H7 (cell line): ENCODE results near the gene SPTBN5. TPM values are rescaled to one million over a fixed set of nuclear protein-coding genes. Genes with fewer than 3 reads are reported as not detected.

Source experiments
- DNase-seq: peaks from one replicate; pipeline ENCODE4 v3.0.0; 2012
- H3K27me3 ChIP-seq: 2 replicates; pipeline ENCODE4 v1.6.0; 2011; ENCODE audit warnings: mild to moderate bottlenecking, low read length; ENCODE audit not compliant: control insufficient read depth, insufficient read depth
- H3K36me3 ChIP-seq: replicated peaks from 2 replicates; pipeline ENCODE4 v1.5.1; 2011; ENCODE audit warnings: low read length; ENCODE audit not compliant: control insufficient read depth, insufficient read depth
- H3K4me3 ChIP-seq: 2 replicates; pipeline ENCODE4 v1.5.1; 2011; ENCODE audit warnings: low read depth, mild to moderate bottlenecking, control low read depth, low read length, moderate library complexity; ENCODE audit not compliant: insufficient read depth
- total RNA-seq: library from RNA; depleted of rRNA; stranded (reverse); fragments of >200 nt; shearing (Covaris generic); gene quantifications from 2 replicates; pipeline ENCODE4 v1.2.3, GENCODE V29; 2014; rRNA removed

The SPTBN5 gene
- total RNA-seq, 1 experiment from 2014 or later, result 0.17 TPM

- Histone ChIP-seq H3K4me3 (no peak overlapping the region), H3K27me3 (no peaks in the 10 kb centered on the region), H3K36me3 (no peaks in the 10 kb centered on the region; the same call in 1 of the 2 replicates)
- peak; percentile 16 for DNase-seq
Measured at GRCh38 chr15:41809526-41810220, 84.2 kb downstream of the SPTBN5 start.

GRCh38 chr15:41809121-41809520 lies 84.7 kb downstream of the SPTBN5 start:
- Histone ChIP-seq H3K36me3 (no peaks in the 10 kb centered on the region; the same call in 1 of the 2 replicates), H3K4me3 (no peak overlapping the region), H3K27me3 (no peaks in the 10 kb centered on the region)
- peak; percentile 21 for DNase-seq

GRCh38 chr15:41806291-41807181 lies 87.3 kb downstream of the SPTBN5 start:
- H3K27me3 ChIP-seq, result no peaks in the 10 kb centered on the region
- no peaks in the 10 kb centered on the region for H3K36me3 ChIP-seq
- peak; percentile 76 for DNase-seq
- H3K4me3 ChIP-seq, result no peak overlapping the region

- Histone ChIP-seq H3K36me3 (no peaks in the 10 kb centered on the region), H3K27me3 (no peaks in the 10 kb centered on the region), H3K4me3 (no peak overlapping the region)
- DNase-seq, result peak; percentile 19
Measured at GRCh38 chr15:41805711-41806110, 88.1 kb downstream of the SPTBN5 start.

GRCh38 chr15:41804916-41805666 lies 88.8 kb downstream of the SPTBN5 start:
- DNase-seq, result peak; percentile 13
- Histone ChIP-seq H3K27me3 (no peaks in the 10 kb centered on the region), H3K4me3 (no peak overlapping the region), H3K36me3 (no peaks in the 10 kb centered on the region)

- H3K4me3 ChIP-seq, result no peak overlapping the region
- no peaks in the 10 kb centered on the region for H3K27me3 ChIP-seq
- no peak for DNase-seq
- H3K36me3 ChIP-seq, result no peaks in the 10 kb centered on the region
Measured at GRCh38 chr15:41804361-41804760, 89.5 kb downstream of the SPTBN5 start.

GRCh38 chr15:41801850-41802455 lies 91.9 kb downstream of the SPTBN5 start:
- Histone ChIP-seq H3K36me3 (no peaks in the 10 kb centered on the region), H3K4me3 (no peak overlapping the region), H3K27me3 (no peaks in the 10 kb centered on the region)
- no peak for DNase-seq

- Histone ChIP-seq H3K36me3 (no peaks in the 10 kb centered on the region), H3K4me3 (no peak overlapping the region), H3K27me3 (no peaks in the 10 kb centered on the region)
- no peak for DNase-seq
Measured at GRCh38 chr15:41801185-41801584, 92.7 kb downstream of the SPTBN5 start.

GRCh38 chr15:41799488-41799805 lies 94.4 kb downstream of the SPTBN5 start:
- H3K27me3 ChIP-seq, result no peaks in the 10 kb centered on the region
- no peak overlapping the region for H3K4me3 ChIP-seq
- DNase-seq, result no peak
- H3K36me3 ChIP-seq, result no peaks in the 10 kb centered on the region

- Histone ChIP-seq H3K36me3 (no peaks in the 10 kb centered on the region), H3K27me3 (no peaks in the 10 kb centered on the region), H3K4me3 (no peak overlapping the region)
- DNase-seq, result no peak
Measured at GRCh38 chr15:41798607-41799487, 95.0 kb downstream of the SPTBN5 start.

Other genes with a start within 250 kb of the SPTBN5 start
- 21.4 and 27.8 TPM in 2 replicates for gene MGA, start 233.6 kb downstream of the SPTBN5 start, total RNA-seq
- gene MAPKBP1, start 119.6 kb downstream of the SPTBN5 start, total RNA-seq, result 5.9 and 8.2 TPM in 2 replicates
- 10.7 and 12.3 TPM in 2 replicates for gene JMJD7, start 66.0 kb downstream of the SPTBN5 start, total RNA-seq
- gene PLA2G4B, start 55.2 kb downstream of the SPTBN5 start, total RNA-seq, result 3.0 and 5.3 TPM in 2 replicates
- 22.0 and 22.2 TPM in 2 replicates for gene EHD4, start 78.5 kb upstream of the SPTBN5 start, total RNA-seq
- not detected in 2 replicates for gene PLA2G4E, start 127.0 kb upstream of the SPTBN5 start, total RNA-seq
- gene PLA2G4D, start 200.5 kb upstream of the SPTBN5 start, total RNA-seq, result 0.11 and 0.17 TPM in 2 replicates